Stimulated activated CD4-positive, alpha-beta T cell treated with anti-CD3 and anti-CD28 coated beads, Interleukin-2, amount 100 ng/mL, for 48 hours (primary cell): ENCODE data around the gene LCAT.
"Not testable (repeated sequence)": the region's sequence is repeated elsewhere in the genome, so short reads cannot be mapped to it uniquely, and the experiment has no call there.

Experiments used
- DNase-seq, 2 donors: peaks; one replicate each; pipeline ENCODE4 v3.0.0-alpha.2; 2020

The LCAT gene, protein sequence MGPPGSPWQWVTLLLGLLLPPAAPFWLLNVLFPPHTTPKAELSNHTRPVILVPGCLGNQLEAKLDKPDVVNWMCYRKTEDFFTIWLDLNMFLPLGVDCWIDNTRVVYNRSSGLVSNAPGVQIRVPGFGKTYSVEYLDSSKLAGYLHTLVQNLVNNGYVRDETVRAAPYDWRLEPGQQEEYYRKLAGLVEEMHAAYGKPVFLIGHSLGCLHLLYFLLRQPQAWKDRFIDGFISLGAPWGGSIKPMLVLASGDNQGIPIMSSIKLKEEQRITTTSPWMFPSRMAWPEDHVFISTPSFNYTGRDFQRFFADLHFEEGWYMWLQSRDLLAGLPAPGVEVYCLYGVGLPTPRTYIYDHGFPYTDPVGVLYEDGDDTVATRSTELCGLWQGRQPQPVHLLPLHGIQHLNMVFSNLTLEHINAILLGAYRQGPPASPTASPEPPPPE

DNA sequence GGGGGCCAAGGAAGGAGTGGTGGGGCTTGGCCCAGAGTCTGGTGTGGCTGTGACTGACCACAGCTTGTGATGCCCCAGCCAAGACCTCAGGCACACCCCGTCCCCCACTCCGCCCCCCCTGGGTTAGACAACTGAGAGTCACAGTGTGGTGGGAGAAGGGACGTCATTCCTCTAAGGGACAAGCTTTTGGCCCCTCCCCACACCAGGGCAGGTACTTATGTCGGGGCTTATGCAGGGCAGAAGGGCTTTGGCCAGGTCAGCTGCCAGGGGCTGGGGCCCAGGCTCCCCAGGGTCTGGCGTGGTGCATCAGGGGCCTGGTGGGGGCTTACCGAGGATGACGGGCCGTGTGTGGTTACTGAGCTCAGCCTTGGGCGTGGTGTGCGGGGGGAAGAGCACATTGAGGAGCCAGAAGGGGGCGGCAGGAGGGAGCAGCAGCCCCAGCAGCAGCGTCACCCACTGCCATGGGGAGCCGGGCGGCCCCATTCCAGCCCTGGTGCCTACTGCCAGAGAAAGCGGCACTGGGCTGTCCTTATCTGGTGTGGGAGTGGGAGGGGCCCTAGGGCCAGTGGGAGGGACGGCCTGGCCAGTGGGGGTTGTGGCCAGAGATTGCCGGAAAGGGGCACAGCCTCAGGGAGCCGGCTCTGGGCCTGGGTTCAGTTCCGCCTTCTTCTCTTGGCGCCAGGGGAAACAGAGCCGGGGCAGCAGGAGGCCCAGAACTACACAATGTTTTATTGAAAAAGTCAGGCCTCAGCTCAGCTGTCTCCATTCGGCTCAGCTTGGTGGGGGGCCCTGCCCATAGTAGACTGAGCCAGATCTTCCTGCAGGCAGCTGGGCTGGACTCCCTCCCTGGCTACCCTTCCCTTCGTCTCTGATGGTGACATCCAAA lies at the start of gene LCAT:
Gene LCAT (minus strand): TSS at position 502 of the 886 bp plus-strand sequence. CDS start 19 bp downstream, at position 483.
- no peak for DNase-seq

DNA sequence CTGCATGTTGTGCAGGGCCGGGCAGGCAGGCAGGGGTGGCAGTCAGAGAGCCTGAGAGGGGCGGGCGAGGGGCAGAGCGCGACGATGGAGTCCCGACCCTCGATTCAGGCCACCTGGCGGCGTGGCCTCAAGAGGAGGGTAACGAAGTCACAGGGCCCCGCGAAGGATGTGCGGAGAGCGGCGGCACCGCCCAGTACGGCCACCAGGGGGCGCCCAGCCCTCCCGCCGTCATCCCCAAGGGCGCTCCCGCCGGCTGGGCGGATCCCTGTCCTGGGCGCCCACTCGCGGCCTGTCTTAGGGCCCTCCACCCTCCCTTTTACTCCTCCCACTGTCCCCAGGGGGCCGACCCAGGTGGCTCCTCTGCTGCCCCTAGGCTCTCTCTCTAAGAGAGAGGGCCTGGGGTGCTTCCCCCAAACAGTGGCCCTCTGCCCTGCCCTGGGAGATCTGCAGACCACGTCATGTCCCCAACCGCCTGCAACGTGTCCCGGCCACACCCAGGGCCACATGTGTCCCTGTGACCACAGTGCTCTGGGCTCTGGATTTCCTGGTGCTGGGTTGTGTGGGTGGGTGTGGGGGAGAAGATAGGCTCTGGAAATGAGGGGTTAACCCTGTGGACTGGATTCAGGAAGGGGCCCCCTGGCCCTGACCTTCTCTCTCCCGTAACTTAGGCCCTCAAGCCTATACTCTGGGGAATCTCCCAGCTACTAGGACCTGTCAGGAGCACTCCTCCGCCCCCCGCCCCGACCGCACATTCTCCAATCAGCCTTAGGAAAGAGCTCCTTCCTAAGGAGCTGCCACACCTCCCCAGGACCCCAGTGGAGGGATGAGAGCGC lies 49.5 kb upstream of the LCAT start:
- DNase-seq: peak; percentile 75 to 88

DNA sequence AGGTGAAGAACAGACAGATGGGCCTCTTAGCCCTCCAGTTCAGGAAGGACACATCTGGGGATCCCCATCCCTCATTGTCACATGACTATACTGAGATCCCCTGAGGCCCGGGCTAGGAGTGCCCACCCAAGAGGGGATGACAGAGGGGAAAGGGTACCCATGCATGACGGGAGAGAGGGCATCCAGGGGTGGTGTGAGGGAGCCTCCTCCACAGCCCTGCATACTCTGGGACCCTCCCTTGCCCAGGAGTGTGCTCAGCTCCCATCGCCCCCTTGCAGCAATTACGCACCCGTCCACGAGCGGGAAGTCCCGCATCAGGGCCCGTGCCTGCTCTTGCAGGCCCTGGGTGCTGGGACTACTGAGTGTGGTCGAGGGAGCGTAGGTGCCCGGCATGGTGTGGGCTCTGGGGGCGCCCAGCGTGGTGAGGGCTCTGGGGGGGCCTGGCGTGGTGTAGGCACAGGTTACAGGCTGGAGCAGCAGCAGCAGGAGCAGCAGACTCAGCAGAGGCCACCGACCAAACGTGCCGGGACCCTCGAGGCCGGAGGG lies 48.8 kb upstream of the LCAT start:
- DNase-seq: no peak

DNA sequence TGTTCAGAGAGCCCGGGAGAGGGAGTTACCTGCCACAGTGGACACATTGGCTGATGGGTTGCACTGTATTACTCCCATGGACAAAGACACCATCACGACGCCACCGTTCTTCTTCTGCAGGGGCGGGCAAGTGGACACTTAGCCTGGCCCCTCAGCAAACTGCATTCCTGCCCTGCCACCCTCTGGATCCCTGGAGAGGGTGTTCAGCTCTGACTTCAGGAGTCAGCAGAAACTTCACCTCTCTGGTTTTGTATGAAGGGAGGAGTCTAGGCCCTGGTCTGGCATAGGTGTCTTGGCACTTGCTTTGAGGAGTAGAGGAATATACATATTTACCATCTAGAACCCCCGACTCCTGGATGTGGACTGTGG lies 46.1 kb upstream of the LCAT start:
- DNase-seq: no peak

DNA sequence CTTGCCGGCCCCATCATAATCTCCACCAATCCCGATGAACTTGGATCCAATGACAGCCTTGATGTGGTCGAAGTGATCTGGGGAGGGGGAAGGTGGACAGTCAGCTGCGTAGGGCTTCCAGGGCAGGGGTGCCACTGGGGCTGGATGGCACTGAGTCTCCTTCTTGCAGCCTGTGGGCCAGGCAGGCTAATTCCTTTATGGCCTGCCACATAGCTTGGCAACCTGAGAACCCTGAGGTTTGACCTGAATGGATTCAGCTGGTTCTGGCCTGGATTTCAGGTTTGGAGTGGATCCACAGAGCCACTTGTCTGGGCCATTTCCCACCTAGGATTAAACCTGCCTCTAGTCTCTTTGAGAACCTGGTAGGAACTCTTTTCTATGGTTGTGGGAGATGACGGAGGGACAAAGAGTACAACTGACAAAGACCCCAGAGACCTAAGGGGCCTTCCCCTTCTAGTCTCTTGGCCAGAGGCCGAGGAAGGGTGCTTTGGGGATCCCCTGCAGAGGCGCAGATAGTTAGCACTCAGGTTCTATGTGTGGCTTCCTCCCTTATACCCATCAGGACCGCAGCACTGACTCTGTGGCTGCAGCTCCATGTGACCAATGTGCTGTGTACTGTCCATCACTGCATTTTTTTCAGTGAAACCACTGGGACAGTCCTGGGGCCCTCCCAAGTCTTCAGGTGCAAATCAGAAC lies 45.5 kb upstream of the LCAT start:
- DNase-seq: no peak

DNA sequence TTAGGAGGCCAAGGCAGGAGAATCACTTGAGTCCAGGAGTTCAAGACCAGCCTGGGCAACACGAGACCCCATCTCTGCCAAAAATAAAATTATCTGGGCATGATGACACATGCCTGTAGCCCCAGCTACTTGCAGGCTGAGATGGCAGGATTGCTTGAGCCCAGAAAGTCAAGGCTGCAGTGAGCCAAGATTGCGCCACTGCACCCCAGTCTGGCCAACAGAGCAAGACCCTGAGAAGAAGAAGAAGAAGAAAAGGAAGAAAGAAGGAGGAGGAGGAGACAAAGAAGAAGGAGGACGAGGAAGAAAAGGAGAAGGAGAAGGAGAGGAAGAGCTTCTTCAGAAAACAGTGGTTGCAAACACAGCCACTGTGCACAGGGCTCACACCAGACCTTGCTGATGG lies 44.8 kb upstream of the LCAT start:
- DNase-seq: no peak

DNA sequence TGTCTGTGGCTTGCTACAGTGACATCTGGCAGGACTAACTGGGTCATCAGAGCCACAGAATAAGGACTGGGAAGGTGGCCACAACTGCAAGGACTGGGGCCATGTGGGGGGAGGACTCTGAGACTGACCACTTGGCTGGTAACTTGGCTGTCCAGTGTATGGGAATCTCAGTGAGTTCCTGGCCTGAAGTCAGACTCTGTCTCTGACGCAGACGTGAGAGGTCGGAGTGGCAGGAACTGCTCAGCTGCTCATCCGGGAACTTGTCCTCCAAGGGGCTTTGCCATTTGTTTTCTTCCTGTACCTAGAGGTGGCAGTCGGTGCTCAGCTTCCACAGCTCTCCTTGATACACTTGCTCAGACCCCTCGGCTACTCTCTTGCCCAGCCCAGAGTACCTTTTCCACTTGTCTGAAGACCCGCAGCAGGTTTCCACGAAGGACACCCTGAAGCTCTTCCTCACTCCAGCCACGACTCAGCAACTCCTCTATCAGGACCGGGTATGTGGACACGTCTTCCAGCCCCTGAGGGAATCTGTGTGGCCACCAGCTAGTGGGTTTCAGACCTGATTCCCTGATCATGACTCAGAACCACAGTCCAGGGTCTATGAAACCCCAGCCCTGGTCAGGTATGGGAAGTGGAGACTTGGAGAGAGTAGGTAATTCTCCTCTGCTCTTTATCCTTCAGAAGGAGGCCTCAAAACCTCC lies 43.7 kb upstream of the LCAT start:
- DNase-seq: no peak

DNA sequence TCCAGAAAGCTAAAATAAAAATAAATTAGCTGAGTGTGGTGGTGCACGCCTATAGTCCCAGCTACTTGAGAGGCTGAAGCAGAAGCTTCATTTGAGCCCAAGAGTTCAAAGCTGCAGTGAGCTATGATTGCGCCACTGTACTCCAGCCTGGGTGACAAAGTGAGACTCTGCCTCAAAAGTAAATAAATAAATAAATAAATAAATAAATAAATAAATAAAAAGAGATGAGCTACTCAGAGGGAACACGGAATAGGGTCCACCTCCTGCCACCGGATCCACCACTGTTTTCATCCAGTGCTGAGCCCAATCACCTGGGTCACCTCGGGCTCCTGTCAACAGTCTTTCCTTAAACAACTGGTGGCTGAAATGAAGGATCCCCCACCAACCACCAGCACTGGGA lies 43.0 kb upstream of the LCAT start:
- no peak for DNase-seq

DNA sequence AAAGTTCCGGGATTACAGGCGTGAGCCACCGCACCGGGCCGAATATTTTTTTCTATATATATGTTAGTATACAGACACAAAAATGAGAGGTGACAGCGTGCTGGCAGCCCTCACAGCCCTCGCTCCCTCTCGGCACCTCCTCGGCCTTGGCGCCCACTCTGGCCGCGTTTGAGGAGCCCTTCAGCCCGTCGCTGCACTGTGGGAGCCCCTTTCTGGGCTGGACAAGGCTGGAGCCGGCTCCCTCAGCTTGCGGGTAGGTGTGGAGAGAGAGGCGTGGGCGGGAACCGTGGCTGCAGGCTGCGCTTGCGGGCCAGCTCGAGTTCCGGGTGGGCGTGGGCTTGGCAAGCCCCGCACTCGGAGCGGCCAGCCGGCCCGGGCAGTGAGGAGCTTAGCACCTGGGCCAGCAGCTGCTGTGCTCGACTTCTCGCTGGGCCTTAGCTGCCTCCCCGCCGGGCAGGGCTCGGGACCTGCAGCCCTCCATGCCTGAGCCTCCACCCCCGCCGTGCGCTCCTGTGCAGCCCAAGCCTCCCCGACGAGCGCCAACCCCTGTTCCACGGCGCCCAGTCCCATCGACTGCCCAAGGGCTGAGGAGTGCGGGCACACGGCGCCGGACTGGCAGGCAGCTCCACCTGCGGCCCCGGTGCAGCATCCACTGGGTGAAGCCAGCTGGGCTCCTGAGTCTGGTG lies 38.2 kb upstream of the LCAT start:
- no peak for DNase-seq

DNA sequence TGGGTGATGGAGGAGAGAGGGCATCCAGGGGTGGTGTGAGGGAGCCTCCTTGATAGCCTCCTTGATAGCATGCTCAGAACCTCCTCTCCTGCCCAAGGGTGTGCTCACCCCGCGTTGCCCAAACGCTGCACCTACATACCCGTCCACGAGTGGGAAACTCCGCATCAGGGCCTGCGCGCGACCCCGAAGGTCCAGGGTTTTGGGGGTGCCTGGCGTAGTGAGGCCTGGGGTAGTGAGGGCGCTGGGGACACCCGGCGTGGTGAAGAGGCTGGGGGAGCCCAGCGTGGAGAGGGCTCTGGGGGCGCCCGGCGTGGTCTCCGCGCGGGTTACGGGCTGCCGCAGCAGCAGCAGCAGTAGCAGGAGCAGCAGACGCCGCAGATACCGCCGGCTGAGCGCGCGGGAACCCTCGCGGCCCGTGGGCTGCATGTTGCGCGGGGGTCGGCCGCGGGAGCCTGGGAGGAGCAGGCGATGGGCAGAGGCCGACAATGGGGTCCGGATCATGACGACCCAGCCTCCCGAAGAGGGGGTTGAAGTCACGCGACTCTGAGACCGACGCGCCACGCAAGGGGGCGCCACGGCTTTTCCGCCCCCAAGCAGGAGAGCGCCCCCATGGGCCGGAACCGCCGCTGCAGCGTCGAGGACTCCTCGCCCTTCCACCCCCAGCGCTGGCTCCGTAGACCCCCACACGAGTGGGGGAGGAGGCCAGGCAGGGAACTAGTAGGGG lies 36.2 kb upstream of the LCAT start, which contains the start of gene DPEP3:
Gene DPEP3 (minus strand): TSS at position 545 of the 724 bp plus-strand sequence. CDS start 119 bp downstream, at position 426.
- DNase-seq: no peak

DNA sequence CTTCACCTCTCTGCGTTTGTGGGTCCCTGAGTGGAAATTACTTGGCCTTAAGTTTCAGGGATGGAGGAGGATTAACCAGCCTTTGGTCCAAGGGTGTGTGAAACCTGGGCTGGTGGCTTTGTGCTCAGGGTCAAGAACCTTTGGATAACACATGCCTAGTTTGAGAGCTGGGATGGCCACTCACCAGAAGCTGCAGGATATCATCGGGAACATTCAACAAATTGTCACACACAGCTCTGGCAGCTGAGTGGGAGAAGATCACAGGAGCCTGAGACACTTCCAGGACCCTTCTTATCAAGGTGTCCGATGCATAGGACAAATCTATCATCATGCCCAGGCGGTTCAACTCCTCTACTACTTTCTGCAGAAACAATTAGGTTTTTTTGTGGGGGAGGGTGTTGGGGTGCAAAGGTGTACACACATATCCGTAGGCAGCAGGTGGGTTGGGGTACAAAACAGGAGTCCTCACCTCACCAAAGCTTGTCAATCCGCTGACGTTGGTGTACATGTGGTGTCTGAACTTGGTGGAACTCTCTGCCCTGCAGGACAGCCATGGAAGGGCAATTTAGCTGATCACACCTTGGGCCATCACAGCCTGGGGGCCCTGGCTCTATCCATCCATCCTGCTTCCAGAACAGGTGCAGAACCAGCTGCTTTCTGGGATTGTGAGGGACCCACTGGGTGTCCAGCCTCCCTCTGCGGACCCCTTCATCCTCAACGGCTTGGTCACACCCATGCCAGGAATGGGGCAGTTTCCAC lies 33.7 kb upstream of the LCAT start:
- DNase-seq: no peak

DNA sequence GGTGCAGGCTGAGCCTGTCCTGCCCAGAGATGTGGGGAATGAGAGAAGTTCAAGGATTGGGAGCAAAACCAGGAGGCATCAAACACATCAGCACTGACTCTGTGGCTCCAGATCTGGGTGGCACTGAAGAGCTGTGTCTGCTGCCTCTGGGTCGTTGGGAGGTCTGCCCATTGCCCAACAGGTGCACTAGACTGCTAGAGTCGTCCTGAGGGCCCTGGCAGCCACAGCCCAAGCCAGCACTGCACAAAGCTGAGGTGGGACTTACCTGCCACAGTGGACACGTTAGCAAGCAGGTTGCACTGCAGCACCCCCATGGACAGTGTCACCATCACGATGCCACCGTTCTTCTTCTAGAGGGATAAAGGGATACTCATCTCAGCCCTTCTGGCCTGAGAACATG lies 33.1 kb upstream of the LCAT start:
- DNase-seq: no peak

DNA sequence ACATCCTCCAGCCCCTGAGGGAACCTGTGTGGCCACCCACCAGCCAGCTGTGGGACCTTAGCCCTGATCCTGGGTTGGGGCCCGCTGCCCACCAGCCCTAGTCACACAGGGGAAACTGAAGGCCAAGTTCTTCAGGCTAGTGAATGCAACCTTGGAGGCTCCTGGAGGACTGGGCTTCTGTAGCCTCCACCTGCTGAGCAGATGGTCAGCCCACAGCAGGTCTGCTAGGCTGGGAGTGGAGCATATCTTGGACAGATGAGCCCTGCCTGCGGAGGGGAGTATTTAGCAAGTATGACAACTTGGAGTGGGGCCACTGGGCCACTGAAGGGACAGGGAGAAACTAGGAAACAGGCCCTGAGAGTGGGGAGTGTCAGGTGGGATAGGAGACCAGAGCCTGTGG lies 32.3 kb upstream of the LCAT start:
- no peak for DNase-seq

DNA sequence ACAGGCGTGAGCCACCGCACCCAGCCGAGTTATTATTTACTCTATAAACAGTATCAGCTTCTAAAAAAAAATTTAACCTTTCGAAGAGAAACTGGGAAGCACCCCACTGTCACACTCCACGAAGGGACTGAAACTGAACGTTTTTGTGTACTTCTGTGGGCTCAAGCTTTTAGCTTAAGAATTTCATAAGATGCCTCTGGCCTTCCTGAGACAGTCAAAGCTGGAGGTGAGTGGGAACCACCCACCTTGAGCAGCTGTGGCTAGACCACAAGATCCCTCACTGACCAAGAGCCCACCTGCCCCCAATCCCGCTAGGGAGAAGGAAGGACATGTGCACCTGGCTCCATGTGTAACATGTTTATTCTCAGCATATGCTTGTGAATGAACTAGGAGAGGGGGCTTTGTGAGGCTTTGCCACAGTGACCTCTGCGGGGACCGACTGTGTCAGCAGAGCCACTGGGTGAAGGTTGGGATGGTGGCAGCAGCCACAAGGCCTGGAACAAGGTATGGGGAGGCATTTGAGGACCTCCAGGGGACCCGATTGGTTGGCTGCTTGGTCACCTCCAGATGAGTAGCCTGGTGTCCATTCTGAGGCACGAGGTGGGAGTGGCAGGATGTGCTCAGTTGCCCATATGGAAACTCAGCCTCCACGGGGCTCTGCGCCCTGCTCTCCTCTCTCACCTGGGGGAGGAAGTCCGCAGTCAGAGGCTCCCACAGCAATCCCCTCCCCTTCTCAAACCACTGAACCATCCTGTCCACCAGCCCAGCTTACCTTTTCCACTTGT lies 31.6 kb upstream of the LCAT start:
- DNase-seq: no peak

DNA sequence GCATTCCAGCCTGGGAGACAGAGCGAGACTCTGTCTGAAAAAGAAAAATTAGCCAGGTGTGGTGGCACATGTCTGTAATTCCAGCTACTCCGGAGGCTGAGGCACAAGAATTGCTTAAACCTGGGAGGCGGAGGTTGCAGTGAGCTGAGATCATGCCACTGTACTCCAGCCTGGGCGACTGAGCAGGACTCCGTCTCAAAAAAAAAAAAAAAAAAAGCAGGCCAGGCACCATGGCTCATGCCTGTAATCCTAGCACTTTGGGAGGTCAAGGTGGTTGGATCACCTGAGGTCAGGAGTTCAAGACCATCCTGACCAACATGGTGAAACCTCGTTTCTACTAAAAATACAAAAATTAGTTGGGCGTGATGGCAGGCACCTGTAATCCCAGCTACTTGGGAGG lies 28.4 kb upstream of the LCAT start:
- not testable (repeated sequence) for DNase-seq

DNA sequence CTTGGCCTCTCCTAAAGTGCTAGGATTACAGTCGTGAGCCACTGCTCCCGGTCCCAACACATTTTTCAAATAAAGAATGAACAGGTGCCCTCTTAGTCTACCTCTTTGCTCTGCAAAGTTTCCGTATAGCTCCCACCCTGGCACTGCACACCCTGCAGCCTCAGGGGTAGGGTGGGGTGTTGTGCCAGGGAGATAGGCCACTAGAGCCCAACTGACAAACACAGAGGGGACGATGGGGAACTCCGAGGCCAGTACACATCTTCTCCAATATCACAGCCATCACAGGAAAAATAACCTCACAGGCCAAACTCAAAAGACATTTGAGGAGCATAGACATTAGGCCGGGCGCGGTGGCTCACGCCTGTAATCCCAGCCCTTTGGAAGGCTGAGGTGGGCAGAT lies 27.2 kb upstream of the LCAT start:
- DNase-seq: no peak

DNA sequence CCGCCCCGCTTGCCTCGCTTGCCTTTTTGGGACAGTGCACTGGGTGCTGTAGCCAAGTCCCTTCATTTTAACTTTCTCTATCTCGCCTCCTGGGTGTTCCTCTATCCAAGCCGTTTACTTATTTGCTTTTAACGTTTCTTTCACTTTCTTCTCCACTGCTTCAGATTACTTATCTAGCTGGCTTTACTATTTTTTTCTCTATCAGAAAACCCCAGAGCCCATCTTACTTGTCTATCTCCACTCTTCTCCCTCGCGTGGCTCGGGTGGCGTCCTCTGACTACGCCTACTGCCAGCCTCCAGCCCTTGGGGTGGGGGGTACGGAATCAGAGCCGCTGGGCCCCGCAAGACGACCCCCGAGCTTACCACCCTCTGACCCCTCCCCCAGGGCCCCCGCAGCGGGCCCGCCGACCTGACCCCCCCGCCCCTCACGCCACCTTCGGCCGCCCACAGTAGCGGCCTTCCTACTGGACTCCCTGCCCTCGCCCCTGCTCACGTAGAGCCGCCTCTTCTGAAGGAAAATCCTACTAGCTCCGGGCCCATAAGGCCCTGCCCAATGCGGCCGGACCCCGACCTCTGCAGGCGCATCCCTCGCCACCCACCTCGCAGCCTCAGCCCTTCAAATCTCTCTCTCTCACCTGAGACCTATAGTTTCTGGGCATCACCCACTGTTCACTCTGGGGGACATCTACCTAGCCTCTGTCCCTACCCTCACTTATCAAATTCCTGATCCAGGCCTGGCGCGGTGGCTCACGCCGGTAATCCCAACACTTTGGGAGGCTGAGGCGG lies 25.5 kb upstream of the LCAT start:
- DNase-seq: no peak
